ENCODE data around the gene TCP1. TPM values are rescaled to one million over a fixed set of nuclear protein-coding genes. Genes with fewer than 3 reads are reported as not detected.

The TCP1 gene
- total and polyA plus RNA-seq, 2 of the 13 experiments (the other 11 are each of a cell fraction or from before 2014, with no cell fraction given) = 116 to 553 TPM

- peak; percentile 24; the same call in 1 of the 2 replicates for TF ChIP-seq HINFP (CRISPR knock-in tag; IDR thresholded peaks at IDR 0.05; ENCODE audit: low read depth)
- no peak for TF ChIP-seq GABPA (IDR thresholded peaks at IDR 0.05; ENCODE audit: low read depth, low read length)
- peak; percentile 26; the same call in 1 of the 2 replicates for TF ChIP-seq GABPA (CRISPR knock-in tag; IDR thresholded peaks at IDR 0.05; ENCODE audit: low read depth)
- TF ChIP-seq ZNF773 (CRISPR knock-in tag; IDR thresholded peaks at IDR 0.05; ENCODE audit: borderline replicate concordance) = peak; percentile 74; the same call in 1 of the 2 replicates
- TF ChIP-seq U2AF2 (IDR thresholded peaks at IDR 0.05; ENCODE audit: low read depth, low read length) = no peak
- no peak for TF ChIP-seq ZNF17 (CRISPR knock-in tag; IDR thresholded peaks at IDR 0.05)
- TF ChIP-seq ZXDC (CRISPR knock-in tag; IDR thresholded peaks at IDR 0.05) = no peak; the same call in none of the 2 replicates
- TF ChIP-seq JDP2 (CRISPR knock-in tag; IDR thresholded peaks at IDR 0.05; ENCODE audit: borderline replicate concordance) = no peak
- no peak; the same call in 1 of the 2 replicates for TF ChIP-seq MAX (IDR thresholded peaks at IDR 0.05)
- 0 out of 2 replicates have a peak, but pooled peaks have one; percentile 42 for TF ChIP-seq ZNF740 (CRISPR knock-in tag; IDR thresholded peaks at IDR 0.05)
- TF ChIP-seq GRHL1 (CRISPR knock-in tag; conservative IDR thresholded peaks at IDR 0.05) = no peak
- TF ChIP-seq ZNF282 (IDR thresholded peaks at IDR 0.05; ENCODE audit: partially characterized antibody) = no peak
- TF ChIP-seq DR1 (CRISPR knock-in tag; IDR thresholded peaks at IDR 0.05) = peak; percentile 90
- no peak for TF ChIP-seq TCF12 (IDR thresholded peaks at IDR 0.05)
- peak; percentile 78; the same call in 1 of the 2 replicates for TF ChIP-seq TCF12 (CRISPR knock-in tag; IDR thresholded peaks at IDR 0.05)
- peak; percentile 76; the same call in 1 of the 2 replicates for TF ChIP-seq CREB3 (CRISPR knock-in tag; IDR thresholded peaks at IDR 0.05)
Observed at GRCh38 chr6:159761873-159762680, 27.3 kb downstream of the TCP1 start, which contains the start of gene ACAT2 (continued).

Data from HepG2 (cell line).